HG03342 (cell line): ENCODE data around the gene AKAP8L.

ENCODE experiments used
- ATAC-seq: cut with Tn5 transposase; IDR thresholded peaks from one replicate; pipeline ENCODE4 v1.9.1; 2021; ENCODE audit warnings: mild to moderate bottlenecking, moderate library complexity; ENCODE audit not compliant: unreplicated experiment

Gene AKAP8L

DNA sequence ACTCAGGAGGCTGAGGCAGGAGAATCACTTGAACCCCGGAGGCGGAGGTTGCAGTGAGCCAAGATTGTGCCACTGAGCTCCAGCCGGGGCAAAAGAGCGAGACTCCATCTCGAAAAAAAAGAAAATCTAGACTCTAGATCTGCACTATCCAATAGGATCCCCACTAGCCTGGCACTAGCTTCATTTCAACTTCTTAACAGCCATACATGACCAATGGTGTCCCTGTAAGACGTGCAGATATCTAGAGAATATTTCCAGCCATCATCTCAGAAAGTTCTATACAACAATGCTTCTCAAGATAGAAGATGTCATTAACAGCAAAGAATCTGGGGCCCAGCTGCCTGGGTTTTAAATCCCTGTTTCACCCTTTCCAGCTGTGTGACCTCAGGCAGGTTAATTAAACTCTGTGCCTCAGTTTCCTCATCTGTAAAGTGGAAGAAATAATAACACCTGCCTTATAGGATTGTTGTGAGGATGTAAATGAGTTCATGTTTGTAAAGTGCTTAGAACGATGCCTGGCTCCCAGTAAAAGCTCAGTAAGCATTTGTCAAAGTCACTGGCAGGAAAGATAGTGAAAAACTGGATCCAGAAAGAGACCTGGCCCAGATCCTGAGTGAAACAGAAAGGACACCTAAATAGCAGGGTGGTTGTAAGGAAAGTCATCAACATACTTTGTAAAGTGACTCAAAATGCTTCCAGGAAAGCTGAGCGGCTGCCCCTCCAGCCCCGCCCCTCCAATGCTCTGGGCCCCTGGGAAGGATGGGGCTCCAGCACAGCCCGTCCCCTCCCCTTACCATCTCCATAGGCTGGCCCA is 17.4 kb upstream of the AKAP8L start:
- ATAC-seq: no peak

DNA sequence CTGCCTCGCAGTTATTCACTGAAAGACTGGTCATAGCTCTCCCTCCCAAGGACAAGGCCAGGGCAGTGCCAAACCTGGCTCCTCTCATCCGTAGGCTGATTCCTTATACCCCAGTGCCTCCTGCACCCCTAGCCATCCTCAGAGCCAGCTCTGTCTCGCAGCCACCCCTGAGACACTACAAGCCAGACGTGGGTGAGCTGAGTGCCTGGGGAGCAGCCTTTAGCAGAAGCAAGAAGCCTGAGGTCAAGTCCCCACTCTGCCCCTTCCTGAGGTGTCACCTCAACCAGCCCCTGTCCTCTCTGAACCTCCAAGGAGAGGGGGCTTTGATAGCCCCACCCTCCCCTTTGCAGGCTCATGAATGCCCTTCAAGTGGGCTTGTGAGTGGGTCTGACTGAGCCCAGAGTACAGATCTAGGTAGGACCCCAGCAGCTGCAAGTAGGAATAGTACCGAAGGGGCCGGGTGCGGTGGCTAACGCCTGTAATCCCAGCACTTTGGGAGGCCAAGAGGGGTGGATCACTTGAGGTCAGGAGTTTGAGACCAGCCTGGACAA is 14.8 kb upstream of the AKAP8L start:
- ATAC-seq: no peak

DNA sequence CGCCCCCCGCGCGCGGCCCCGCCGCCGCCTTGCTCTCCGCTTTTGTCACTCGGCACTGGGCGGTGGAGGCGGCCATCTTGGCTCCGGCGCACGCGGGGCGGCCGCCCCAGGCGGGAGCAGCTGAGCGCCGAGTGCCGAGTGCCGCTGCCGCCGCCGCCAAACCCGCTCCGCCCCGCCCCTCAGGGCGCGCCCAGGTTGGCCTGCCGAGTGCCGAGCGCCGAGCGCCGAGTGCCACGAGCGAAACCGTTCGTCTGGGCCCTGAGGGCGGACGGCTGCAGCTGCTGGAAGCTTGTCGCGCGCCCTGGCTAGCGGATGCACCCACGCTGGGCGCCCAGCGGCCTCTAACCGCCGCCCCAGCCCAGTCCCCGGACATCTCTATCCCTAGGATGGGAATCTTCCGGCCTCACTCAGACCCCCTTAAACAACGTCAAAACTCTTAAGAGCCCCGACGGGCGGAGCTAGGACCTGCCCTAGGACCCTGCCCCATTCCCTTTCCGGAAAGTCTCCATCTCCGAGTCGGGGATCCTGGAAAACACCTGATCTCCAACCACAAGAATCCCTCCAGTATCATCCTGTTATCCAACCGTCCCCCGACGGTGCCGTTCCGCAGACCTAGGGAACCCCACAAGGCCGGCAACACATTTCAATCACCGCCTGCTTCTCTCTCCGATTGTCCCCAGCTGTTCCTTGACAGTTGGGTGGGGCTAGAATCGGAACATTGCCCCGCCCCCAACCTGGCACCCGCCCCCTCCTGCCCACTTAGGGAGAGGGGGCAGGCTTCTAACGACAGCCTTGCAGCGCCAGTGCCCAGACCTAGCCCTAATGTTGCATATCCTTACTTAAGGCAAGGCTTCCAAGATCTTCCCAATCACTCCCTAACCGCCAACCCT is 14.1 kb upstream of the AKAP8L start:
- no peak for ATAC-seq

DNA sequence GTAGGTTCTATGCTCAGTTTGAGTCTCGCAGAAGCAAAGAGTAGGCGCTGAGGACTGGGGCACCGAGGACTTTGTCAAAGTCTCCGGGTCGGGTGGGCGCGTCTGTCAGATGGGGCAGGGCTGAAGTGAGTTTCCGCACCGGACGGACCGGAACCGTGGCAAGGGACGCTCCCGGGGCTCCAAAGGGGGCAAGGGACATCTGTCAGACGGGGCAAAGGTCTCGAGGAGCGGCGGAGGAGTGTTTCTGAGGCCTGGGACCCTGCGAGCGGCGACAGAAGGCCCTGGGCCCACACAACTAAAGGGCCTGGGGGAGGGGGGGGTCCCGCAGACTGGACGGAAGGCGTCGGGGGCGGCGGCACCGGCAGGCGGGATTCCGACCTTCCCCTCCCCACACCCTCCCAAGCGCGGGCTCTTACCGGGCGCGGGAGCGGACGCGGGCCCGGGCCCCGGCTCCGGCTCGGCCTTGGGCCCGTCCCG is 13.3 kb upstream of the AKAP8L start:
- ATAC-seq: no peak

DNA sequence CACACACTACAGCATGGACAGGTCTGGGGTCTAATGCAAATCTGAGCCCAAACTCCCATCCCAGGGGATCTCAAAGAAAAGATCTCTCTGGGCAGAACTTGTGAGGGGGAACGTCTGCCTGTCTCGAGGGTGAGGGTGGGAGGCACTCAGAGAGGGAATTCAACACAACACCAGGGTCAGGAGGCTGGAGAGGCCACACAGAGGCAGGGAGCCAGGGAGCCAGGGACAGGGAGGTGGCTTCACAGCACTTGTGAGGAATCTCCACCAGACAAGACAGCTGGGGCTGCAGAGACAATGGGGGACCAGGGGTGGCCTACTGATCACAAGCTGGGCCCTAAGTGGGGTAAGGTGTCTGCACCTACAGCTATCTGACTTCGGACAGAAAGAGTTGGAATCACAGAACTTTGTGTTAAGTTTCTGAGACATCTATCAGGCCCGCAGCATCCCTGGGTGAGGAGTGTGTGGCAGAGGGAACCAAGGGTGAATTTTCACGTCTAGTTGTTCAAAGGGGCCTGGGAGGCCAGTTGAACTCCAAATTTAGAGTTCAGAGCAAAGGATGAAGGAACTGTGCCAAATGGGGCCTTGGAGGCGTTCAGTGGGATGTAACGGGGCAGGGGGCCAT is 12.7 kb upstream of the AKAP8L start:
- no peak for ATAC-seq

DNA sequence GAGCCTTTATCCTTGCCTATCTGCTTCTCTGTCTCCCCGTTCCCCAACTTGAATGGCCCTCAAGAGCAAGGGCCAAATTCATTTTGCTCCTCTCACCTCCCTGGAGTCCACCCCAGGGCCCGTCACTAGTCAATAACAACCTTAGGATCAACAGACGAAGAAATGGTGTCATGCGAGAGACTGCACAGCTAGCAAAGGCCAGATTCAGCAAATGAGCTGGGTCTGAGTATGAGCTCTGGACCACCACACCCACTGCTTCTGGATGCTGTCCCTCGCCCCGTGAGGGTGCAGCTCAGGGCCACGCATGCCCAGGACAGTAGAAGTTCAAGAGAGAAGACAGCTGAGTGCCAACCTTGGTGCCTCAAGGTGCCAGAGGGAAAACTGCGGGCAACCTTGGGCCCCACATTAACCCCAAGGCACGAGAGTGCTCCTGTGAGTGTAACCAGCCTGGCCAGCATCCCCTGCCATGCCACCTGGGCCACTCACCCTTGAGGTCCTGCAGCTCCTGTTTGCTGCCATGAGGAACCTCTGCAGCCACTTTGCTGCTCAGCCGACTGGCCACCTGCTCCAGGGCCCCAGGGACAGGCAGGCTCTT is 11.8 kb upstream of the AKAP8L start:
- ATAC-seq: no peak

DNA sequence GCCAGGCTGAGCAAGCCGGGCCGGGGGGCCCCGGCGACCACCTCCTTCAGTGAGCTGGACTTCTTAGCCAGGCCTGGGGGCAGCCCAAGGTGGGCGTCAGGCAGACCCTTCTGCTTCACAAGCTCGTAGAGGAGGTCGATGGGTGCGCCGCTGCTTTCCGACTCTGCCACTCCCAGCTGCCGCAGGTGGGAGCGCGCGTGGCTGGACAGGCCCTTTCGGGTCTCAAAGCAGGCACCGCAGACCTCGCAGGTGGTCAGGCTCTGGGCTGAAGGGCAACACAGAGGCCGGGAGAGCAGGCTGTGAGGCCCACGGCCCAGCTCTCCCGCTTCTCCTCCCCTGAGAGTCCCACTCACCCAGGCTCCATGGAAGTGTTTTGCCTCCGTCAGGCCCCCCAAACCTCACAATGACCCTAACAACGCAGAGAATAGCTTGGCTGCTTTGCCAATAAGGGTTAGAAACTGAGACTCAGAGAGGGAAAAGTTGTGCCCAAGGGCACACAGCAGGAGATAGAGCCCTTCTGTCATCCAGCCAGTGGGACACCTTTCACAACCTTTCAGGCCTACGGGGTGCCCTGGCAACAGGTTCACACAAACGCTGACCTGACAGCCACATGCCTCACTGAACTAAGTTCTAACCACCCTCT is 11.2 kb upstream of the AKAP8L start:
- no peak for ATAC-seq

DNA sequence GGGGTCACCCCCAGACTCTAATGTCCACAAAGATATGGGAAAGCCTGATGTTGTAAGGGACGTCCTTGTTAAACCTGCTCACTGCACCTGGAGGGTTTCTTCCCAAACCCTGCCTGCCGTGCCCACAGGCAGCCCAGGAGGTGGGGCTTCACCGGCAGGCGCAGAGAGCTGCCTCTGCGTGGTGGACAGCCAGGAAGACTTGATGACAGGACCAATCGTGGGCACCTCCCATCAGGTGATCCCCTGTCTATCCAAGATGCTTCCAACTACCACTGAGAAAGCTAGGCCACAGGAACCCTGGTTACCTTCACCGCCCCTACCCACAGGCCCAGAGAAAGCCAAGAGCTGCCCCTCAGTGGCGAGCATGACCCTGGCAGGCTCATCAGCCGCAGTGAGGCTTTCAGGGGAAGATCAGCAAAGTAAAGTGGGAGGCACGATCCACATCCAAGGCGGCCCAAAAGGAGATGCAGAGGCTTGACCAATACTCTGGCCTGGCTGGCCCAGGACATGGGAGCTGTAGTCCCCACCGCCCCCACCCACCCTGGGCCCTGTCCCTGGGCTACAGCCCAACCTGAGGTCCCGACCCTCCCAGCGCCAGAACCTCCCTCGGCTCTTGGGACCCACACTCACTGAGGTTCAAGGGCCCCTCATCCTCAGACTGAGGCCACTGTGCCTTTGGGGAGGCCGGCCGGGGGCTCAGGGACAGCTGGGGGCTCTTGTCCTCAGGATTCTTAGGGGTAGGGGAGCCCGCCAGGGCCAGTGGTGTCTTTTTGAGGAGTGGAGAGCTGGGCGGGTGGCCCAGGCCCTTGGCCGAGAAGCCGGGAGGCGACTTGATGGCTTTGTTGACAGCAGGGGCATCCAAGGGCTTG is 10.4 kb upstream of the AKAP8L start:
- no peak for ATAC-seq

DNA sequence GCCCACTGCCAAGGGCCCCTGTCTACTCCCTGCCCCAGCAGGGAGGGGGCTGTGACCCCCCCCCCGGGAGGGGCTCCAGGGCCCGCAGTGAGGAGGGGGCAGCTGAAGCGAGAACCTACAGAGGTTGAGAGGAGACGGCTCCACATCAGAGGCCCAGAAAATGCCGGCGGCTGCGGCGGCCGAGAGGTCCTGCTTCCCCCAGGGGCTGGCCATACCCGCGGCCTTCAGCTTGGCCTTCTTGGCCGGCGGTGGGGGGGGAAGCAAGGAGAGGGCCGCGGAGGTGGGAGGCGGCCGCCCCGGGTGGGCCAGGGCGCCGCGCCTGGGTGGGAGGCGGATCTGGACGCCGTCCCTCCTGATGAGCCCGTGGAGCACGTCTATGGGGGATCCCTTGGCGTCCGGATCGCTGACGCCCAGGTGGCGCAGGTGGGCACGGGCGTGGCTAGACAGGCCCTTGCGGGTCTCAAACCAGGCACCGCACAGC is 9.2 kb upstream of the AKAP8L start:
- no peak for ATAC-seq

DNA sequence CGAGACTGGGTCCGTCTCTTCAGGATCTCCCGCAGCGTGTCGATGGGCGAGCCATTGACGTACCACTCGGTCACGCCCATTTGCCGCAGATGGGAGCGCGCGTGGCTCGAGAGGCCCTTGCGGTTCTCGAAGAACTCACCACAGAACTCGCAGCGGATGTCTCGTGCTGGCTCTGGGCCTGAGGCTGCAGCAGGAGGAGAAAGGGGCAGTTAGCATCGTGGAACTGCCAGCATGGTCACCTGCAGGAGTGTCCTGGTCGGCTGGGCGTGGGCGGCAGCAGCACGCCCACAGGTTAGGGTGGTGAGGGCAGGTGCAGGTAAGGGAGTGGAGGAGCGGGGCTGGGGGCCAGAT is 8.5 kb upstream of the AKAP8L start:
- no peak for ATAC-seq

DNA sequence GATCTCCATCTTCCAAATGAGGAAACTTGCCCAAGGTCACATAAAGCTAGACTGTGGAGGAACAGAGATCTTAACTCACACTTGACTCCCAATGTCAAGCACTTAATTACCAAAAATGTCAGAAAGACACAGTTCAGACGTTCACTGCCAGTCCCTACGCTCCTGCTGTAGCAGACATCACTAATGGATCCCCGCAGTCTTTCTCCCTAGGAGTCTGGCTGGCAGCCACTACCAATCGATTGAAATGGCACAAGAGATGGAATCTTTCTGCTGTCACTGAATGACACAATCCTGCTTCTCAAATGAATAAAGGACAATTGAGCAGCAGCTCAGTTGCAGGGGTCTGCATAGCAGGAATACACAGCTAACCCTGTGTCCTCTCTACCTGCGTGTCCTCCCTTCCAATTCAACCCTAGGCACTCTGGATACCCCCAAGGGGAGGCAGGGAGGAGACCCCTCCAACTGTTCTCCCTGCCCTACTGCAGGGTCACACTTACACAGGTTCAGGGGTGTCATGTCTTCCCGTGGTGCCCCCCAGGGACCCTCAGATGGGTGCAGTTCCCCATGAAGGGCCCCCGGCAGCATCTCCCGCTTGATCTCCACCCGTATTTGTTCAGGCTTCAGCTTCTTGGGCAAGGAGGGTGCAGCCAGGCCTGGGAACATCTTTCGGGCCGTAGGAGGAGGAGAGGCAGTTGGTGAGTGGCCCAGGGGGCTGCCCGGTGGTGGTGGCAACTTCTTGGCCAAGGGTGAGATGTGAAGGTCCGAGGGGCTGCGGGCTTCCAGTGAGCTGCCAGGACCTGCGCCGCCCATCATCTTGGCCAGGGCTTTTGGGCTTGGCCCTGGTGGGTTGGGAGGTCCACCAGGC is 7.9 kb upstream of the AKAP8L start:
- no peak for ATAC-seq

DNA sequence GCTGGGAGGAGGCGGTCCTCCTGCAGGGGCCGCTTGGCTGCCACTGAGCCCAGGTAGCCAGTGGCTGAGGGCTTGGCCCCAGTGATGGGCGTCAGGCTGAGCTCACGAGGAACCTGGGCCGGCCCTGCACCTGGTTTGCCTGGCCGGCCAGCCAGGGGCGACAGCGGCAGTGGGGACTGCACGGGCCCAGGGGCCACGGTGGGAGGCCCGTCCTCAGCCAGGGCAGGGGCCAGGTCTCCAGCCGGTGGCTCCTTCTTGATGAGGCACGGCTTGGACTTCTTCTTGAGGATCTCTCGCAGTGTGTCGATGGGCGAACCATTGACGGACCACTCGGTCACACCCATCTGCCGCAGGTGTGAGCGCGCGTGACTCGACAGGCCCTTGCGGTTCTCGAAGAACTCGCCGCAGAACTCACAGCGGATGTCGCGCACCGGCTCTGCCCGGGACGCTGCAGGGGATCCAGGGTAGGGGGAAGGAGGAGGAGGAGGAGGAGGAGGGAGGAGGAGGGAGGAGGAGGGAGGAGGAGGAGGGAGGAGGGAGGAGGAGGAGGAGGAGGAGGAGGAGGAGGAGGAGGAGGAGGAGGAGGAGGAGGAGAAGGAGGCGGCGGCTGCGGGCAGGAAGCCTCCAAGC is 6.6 kb upstream of the AKAP8L start:
- ATAC-seq: no peak

DNA sequence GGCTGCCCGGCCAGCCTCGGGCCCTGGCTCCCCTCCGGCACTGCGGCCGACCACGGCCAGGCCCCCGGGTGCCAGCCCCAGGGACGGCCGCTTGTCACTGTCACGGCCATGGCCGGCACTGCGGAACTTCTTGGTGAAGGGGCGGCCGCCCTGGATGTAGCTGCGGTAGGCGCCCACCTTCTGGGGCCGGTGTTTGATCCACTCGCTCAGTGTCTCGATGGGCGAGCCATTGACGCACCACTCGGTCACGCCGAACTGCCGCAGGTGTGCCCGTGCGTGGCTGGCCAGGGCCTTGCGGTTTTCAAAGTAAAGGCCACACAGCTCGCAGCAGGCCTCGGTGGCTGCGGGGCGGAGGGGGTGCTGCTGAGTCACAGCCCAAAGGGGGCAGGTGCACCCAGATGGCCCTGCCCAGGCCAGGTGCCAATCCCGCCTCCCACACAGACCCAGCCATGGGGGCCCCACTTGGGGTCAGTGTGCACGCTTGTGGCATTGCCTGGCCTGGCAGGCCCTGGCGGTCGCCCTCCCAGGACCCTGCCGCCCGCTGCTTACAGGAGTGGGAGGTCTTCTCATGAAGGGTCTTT is 6.0 kb upstream of the AKAP8L start:
- no peak for ATAC-seq

DNA sequence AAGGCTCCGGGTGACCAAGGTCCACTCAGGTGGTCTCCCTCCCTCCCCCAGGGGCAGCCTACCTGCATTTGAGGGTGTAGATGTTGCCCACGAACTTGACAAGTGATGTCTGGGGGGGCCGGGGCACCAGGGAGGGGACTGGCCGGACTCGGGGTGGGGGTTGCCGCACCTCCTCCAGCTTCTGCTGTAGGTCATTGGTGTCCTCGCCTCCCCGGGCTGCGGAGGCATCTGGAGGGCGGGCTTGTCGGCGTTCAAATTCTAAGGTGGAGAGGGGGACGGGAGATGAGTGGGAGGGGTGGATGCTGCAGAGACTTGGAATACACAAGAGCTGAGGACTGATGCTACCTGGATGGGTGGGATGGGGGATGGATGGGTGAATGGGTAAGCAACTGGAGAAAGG is 5.3 kb upstream of the AKAP8L start:
- no peak for ATAC-seq

DNA sequence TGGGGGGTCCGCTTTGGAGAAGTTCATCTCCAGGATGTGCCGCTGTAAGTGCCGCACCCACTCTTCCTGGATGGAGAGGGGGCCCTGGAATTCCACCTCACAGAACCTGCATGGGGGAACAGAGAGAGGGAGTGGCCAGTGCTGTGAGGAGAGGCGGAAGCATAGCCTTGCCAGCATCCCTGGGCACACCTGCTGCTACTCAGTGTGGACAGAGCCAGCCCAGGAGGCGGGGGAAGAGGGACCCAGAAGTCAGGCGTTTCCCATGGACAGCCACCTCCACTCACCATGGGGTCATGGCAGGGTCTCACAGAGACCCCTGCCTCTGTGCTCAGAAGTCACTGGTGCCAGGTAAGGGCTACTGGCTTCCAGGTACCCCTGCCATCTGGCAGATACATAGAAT is 4.3 kb upstream of the AKAP8L start:
- ATAC-seq: no peak

DNA sequence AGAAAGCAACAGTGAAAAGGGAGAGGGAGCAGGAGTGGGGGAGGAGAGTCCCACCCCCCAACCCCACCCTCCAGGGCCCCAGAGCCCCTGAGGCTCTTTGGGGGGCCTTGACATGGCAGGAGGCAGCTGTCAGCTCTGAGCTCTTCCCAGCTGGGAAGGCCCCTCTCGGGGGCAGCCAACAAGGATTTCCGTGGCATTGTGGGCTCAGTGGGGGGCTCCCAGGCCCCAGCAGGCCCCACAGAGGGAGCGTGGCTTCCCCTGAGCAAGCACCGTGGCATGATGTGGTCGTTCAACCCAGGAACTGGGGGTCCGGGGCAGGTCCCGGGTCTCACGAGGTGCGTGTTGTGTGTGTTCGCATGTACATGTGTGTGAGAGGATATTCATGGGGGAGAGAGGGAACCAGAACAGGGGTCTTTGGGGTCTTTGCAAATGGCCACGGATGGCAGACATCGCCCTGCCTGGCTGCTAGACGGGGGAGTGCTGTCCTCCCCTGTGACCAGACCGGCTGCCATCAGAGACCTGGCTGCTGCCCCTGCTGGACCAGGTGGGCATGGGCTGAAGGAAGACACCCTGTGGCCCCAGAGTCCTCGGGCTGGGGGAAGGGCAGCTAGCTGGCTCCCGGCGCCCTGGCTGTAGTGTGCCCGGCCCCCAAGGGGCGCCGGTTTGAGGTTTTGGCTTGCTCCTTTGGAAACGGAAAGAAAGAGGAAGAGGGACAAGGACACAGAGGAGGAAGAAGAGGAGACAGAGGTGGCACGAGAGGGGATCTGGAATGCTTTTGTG is 3.7 kb upstream of the AKAP8L start:
- ATAC-seq: no peak

DNA sequence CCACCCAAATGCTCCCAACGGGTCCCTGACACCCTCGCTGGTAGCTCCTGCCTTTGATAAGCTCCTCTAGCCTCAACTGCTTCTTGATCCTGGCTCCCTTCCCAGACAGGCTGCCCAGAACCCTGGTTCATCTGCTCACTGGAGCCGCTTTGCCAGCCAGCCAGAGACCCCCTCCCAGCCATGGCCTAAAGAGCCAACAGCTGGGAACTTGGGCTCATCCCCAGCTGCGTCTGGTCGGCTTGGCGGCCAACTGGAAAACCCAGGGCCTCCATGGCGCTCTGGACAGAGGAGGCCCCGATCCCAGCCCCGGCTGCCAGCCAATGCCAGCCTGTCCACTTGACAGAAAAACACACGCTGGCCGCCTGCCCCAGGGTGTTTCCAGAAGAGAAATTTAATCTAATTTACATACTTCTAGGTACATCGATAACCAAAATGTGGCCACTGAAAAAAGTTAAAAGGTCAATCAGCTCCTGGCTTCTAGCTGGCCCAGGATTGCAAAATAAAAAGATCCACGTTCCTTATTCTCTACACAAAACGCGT is 3.0 kb upstream of the AKAP8L start:
- ATAC-seq: no peak
